ENCODE measurements around the gene SSBP4.

GRCh38 chr19:18461471-18461870 lies 42.3 kb downstream of the SSBP4 start:
- TF ChIP-seq CTCF (IDR thresholded peaks at IDR 0.05) (no peak), POLR2A (IDR thresholded peaks at IDR 0.05) (no peak)
